Fibroblast of mammary gland (primary cell): ENCODE measurements around the gene FXYD1.

ENCODE experiments used
- DNase-seq: peaks from one replicate; pipeline ENCODE4 v3.0.0-alpha.2; 2010; ENCODE audit warnings: low read depth
- H3K4me3 ChIP-seq: 2 replicates; pipeline ENCODE4 v1.5.1; 2011; ENCODE audit warnings: low read depth, mild to moderate bottlenecking, low read length, moderate library complexity; ENCODE audit not compliant: control insufficient read depth
- CTCF ChIP-seq: conservative IDR thresholded peaks from 2 replicates; pipeline ENCODE4 v1.5.1; 2011; ENCODE audit warnings: low read depth, low read length, inconsistent platforms; ENCODE audit not compliant: control insufficient read depth, insufficient read depth

Gene FXYD1

GRCh38 chr19:35140207-35140961 is 1.8 kb downstream of the FXYD1 start:
- no peak for DNase-seq
- no peak for TF ChIP-seq CTCF
- no peak overlapping the region for H3K4me3 ChIP-seq

GRCh38 chr19:35140962-35141836 is 2.6 kb downstream of the FXYD1 start:
- peak; percentile 91 for DNase-seq
- H3K4me3 ChIP-seq: no peak overlapping the region
- TF ChIP-seq CTCF: peak; percentile 45

GRCh38 chr19:35141837-35142605 is 3.4 kb downstream of the FXYD1 start:
- no peak for TF ChIP-seq CTCF
- no peak overlapping the region for H3K4me3 ChIP-seq
- DNase-seq: no peak

- H3K4me3 ChIP-seq: no peak overlapping the region
Observed at GRCh38 chr19:35142606-35143230, 4.1 kb downstream of the FXYD1 start.

GRCh38 chr19:35143231-35143715 is 4.6 kb downstream of the FXYD1 start, which contains the start of gene FXYD7:
FXYD7 (plus strand) TSS chr19:35143255; CDS start chr19:35143334, 79 bp downstream.
- no peak for DNase-seq
- no peak within 1 kb of the TSS for H3K4me3 ChIP-seq
- no peak for TF ChIP-seq CTCF

More at GRCh38 chr19:35142606-35143230, 4.1 kb downstream of the FXYD1 start:
- DNase-seq: no peak
- TF ChIP-seq CTCF: peak; percentile 23

GRCh38 chr19:35143818-35144217 is 5.2 kb downstream of the FXYD1 start:
- no peak for TF ChIP-seq CTCF
- DNase-seq: no peak
- H3K4me3 ChIP-seq: no peak overlapping the region
